Liver (tissue), 3 donors: ENCODE measurements around the gene FER.

Experiments used
- EGR1 ChIP-seq, 2 donors: IDR thresholded peaks; 2 replicates each; pipeline ENCODE4 v1.6.1; 2016 to 2018; ENCODE audit warnings: antibody characterized with exemption in 2 of 2, low read depth in 2 of 2
- FOXA2 ChIP-seq: IDR thresholded peaks from 2 replicates; pipeline ENCODE4 v1.6.1; 2016; ENCODE audit warnings: antibody characterized with exemption
- GABPA ChIP-seq, 2 donors: IDR thresholded peaks in 1 of 2; conservative IDR thresholded peaks in 1 of 2; 2 replicates each; pipeline ENCODE4 v1.6.1; 2016; ENCODE audit warnings: antibody characterized with exemption in 2 of 2, mild to moderate bottlenecking in 1 of 2, moderate library complexity in 1 of 2
- JUND ChIP-seq, 2 donors: IDR thresholded peaks; 2 replicates each; pipeline ENCODE4 v1.6.1; 2016; ENCODE audit warnings: antibody characterized with exemption in 2 of 2
- RAD21 ChIP-seq, 2 donors: IDR thresholded peaks; 2 replicates each; pipeline ENCODE4 v1.6.1; 2016; ENCODE audit warnings: antibody characterized with exemption in 2 of 2, mild to moderate bottlenecking in 2 of 2
- SP1 ChIP-seq: IDR thresholded peaks from 2 replicates; pipeline ENCODE4 v1.6.1; 2018; ENCODE audit warnings: antibody characterized with exemption, mild to moderate bottlenecking
- YY1 ChIP-seq: IDR thresholded peaks from 2 replicates; pipeline ENCODE4 v1.6.1; 2016; ENCODE audit warnings: antibody characterized with exemption, mild to moderate bottlenecking
- TF ChIP-seq, protein P1 (sequence below): fragments of 150-350 bp; IDR thresholded peaks from 2 replicates; pipeline ENCODE4 v1.5.1; 2017; ENCODE audit warnings: improper control_type of control experiment, low read depth, low read length; ENCODE audit not compliant: missing input control
- TF ChIP-seq, protein P2 (sequence below): IDR thresholded peaks from 2 replicates; pipeline ENCODE4 v1.6.1; 2016; ENCODE audit warnings: antibody characterized with exemption
- TF ChIP-seq, protein P3 (sequence below): IDR thresholded peaks from 2 replicates; pipeline ENCODE4 v1.6.1; 2016; ENCODE audit warnings: antibody characterized with exemption, mild to moderate bottlenecking
- TF ChIP-seq, protein P4 (sequence below): IDR thresholded peaks from 2 replicates; pipeline ENCODE4 v1.6.1; 2016; ENCODE audit warnings: antibody characterized with exemption
- donor health status: healthy.
- donor health status: healthy.

DNA sequence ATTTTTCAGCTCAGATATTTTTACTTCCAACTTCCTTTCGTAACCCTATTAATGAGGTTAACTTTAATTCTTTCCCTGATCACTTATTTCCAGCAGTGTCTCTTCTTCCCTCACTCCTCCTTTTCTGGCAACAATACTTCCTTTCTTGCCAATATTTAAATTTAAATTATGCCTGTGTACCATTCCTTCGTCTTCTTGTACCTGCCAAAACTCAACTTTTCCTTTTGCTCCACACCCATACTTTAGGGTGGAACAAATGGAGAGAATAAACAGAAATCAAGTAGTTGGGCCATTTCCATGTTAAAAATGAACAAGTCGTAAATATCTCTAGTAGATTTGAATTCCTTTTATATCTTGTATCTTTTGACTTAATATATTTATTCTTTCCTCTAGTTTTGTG is 66.0 kb downstream of the FER start:
- no peak for TF ChIP-seq EGR1 (IDR thresholded peaks at IDR 0.05; ENCODE audit: low read depth in 2 of 2)
- TF ChIP-seq, protein P1, sequence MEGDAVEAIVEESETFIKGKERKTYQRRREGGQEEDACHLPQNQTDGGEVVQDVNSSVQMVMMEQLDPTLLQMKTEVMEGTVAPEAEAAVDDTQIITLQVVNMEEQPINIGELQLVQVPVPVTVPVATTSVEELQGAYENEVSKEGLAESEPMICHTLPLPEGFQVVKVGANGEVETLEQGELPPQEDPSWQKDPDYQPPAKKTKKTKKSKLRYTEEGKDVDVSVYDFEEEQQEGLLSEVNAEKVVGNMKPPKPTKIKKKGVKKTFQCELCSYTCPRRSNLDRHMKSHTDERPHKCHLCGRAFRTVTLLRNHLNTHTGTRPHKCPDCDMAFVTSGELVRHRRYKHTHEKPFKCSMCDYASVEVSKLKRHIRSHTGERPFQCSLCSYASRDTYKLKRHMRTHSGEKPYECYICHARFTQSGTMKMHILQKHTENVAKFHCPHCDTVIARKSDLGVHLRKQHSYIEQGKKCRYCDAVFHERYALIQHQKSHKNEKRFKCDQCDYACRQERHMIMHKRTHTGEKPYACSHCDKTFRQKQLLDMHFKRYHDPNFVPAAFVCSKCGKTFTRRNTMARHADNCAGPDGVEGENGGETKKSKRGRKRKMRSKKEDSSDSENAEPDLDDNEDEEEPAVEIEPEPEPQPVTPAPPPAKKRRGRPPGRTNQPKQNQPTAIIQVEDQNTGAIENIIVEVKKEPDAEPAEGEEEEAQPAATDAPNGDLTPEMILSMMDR = no peak
- TF ChIP-seq, protein P2, sequence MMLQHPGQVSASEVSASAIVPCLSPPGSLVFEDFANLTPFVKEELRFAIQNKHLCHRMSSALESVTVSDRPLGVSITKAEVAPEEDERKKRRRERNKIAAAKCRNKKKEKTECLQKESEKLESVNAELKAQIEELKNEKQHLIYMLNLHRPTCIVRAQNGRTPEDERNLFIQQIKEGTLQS = no peak
- no peak for TF ChIP-seq SP1
- TF ChIP-seq, protein P3, sequence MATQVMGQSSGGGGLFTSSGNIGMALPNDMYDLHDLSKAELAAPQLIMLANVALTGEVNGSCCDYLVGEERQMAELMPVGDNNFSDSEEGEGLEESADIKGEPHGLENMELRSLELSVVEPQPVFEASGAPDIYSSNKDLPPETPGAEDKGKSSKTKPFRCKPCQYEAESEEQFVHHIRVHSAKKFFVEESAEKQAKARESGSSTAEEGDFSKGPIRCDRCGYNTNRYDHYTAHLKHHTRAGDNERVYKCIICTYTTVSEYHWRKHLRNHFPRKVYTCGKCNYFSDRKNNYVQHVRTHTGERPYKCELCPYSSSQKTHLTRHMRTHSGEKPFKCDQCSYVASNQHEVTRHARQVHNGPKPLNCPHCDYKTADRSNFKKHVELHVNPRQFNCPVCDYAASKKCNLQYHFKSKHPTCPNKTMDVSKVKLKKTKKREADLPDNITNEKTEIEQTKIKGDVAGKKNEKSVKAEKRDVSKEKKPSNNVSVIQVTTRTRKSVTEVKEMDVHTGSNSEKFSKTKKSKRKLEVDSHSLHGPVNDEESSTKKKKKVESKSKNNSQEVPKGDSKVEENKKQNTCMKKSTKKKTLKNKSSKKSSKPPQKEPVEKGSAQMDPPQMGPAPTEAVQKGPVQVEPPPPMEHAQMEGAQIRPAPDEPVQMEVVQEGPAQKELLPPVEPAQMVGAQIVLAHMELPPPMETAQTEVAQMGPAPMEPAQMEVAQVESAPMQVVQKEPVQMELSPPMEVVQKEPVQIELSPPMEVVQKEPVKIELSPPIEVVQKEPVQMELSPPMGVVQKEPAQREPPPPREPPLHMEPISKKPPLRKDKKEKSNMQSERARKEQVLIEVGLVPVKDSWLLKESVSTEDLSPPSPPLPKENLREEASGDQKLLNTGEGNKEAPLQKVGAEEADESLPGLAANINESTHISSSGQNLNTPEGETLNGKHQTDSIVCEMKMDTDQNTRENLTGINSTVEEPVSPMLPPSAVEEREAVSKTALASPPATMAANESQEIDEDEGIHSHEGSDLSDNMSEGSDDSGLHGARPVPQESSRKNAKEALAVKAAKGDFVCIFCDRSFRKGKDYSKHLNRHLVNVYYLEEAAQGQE = no peak
- TF ChIP-seq FOXA2 = no peak
- TF ChIP-seq GABPA (IDR thresholded peaks at IDR 0.05 in 1 of 2, conservative IDR thresholded peaks at IDR 0.05 in 1 of 2) = no peak
- no peak for TF ChIP-seq YY1
- no peak for TF ChIP-seq RAD21 (IDR thresholded peaks at IDR 0.05)
- TF ChIP-seq, protein P4, sequence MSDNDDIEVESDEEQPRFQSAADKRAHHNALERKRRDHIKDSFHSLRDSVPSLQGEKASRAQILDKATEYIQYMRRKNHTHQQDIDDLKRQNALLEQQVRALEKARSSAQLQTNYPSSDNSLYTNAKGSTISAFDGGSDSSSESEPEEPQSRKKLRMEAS = no peak
- TF ChIP-seq JUND (IDR thresholded peaks at IDR 0.05) = no peak
